Measurements from ENCODE around the gene BLVRB.
"Not testable (repeated sequence)": the region's sequence is repeated elsewhere in the genome, so short reads cannot be mapped to it uniquely, and the experiment has no call there.

BLVRB gene

GRCh38 chr19:40420766-40421765 is 44.5 kb downstream of the BLVRB start:
- peak; percentile 79 for DNase-seq

GRCh38 chr19:40420451-40420765 is 45.1 kb downstream of the BLVRB start:
- no peak for DNase-seq

GRCh38 chr19:40419780-40420179 is 45.8 kb downstream of the BLVRB start:
- DNase-seq, result no peak

GRCh38 chr19:40419066-40419612 is 46.4 kb downstream of the BLVRB start:
- DNase-seq, result no peak

- no peak for DNase-seq
Measured at GRCh38 chr19:40418040-40418439, 47.5 kb downstream of the BLVRB start.

GRCh38 chr19:40417643-40417981 is 47.9 kb downstream of the BLVRB start:
- no peak for DNase-seq

GRCh38 chr19:40416918-40417642 is 48.5 kb downstream of the BLVRB start:
- DNase-seq, result no peak

- no peak for DNase-seq
Measured at GRCh38 chr19:40415768-40416167, 49.8 kb downstream of the BLVRB start.

GRCh38 chr19:40414542-40415535 is 50.7 kb downstream of the BLVRB start:
- DNase-seq, result no peak

GRCh38 chr19:40413291-40413845 is 52.2 kb downstream of the BLVRB start, which contains the start of gene PRX:
Gene PRX, minus strand, starts transcription at chr19:40413378. Its CDS starts 5,446 bp downstream, at chr19:40407932.
- DNase-seq, result no peak

- no peak for DNase-seq
Measured at GRCh38 chr19:40412866-40413265, 52.7 kb downstream of the BLVRB start.

GRCh38 chr19:40411958-40412499 is 53.5 kb downstream of the BLVRB start:
- DNase-seq, result no peak

- no peak for DNase-seq
Measured at GRCh38 chr19:40411125-40411842, 54.3 kb downstream of the BLVRB start.

GRCh38 chr19:40410030-40410389 is 55.5 kb downstream of the BLVRB start:
- no peak for DNase-seq

GRCh38 chr19:40408598-40408925 is 57.0 kb downstream of the BLVRB start:
- DNase-seq, result not testable (repeated sequence)

GRCh38 chr19:40407714-40408597 is 57.6 kb downstream of the BLVRB start:
- no peak for DNase-seq

- peak; percentile 76 for DNase-seq
Measured at GRCh38 chr19:40403262-40403984, 62.1 kb downstream of the BLVRB start.

GRCh38 chr19:40400559-40400958 is 65.0 kb downstream of the BLVRB start:
- DNase-seq, result no peak

- DNase-seq, result peak; percentile 60
Measured at GRCh38 chr19:40398417-40399131, 67.0 kb downstream of the BLVRB start.
